HG02885 (cell line): ENCODE measurements around the gene TRMT1.
A peak's percentile ranks its signal among the peaks of the same experiment; 100 is the strongest.
"Not testable (repeated sequence)": the region's sequence is repeated elsewhere in the genome, so short reads cannot be mapped to it uniquely, and the experiment has no call there.

Experiments
- ATAC-seq: cut with Tn5 transposase; IDR thresholded peaks from one replicate; pipeline ENCODE4 v1.9.1; 2021; ENCODE audit warnings: mild to moderate bottlenecking; ENCODE audit not compliant: unreplicated experiment, poor library complexity

The TRMT1 gene

GRCh38 chr19:13150931-13151604 lies 34.5 kb upstream of the TRMT1 start:
- no peak for ATAC-seq

GRCh38 chr19:13150187-13150930 lies 33.8 kb upstream of the TRMT1 start, which contains the start of the genes IER2 and STX10:
IER2 (plus strand) TSS chr19:13150411; CDS start chr19:13153187, 2,776 bp downstream.
STX10 (minus strand) TSS chr19:13150375; CDS start chr19:13150173, 202 bp downstream.
- peak; percentile 48 for ATAC-seq

GRCh38 chr19:13149628-13150186 lies 33.2 kb upstream of the TRMT1 start:
- ATAC-seq: no peak

- not testable (repeated sequence) for ATAC-seq
Measured at GRCh38 chr19:13149173-13149627, 32.7 kb upstream of the TRMT1 start.

GRCh38 chr19:13146763-13147563 lies 30.4 kb upstream of the TRMT1 start:
- no peak for ATAC-seq

GRCh38 chr19:13139633-13140311 lies 23.2 kb upstream of the TRMT1 start:
- ATAC-seq: no peak

- ATAC-seq: no peak
Measured at GRCh38 chr19:13138916-13139198, 22.3 kb upstream of the TRMT1 start.

GRCh38 chr19:13138171-13138915 lies 21.8 kb upstream of the TRMT1 start:
- no peak for ATAC-seq

GRCh38 chr19:13137290-13137794 lies 20.8 kb upstream of the TRMT1 start:
- ATAC-seq: no peak

- no peak for ATAC-seq
Measured at GRCh38 chr19:13135068-13136062, 18.8 kb upstream of the TRMT1 start.

- no peak for ATAC-seq
Measured at GRCh38 chr19:13134626-13135025, 18.1 kb upstream of the TRMT1 start.

GRCh38 chr19:13133241-13133870 lies 16.8 kb upstream of the TRMT1 start:
- no peak for ATAC-seq

GRCh38 chr19:13132471-13133180 lies 16.1 kb upstream of the TRMT1 start:
- ATAC-seq: no peak

- ATAC-seq: no peak
Measured at GRCh38 chr19:13130886-13131490, 14.4 kb upstream of the TRMT1 start.

- no peak for ATAC-seq
Measured at GRCh38 chr19:13129384-13129783, 12.8 kb upstream of the TRMT1 start.

GRCh38 chr19:13128583-13128982 lies 12.0 kb upstream of the TRMT1 start:
- ATAC-seq: no peak
